HG03575 (cell line): ENCODE data around the gene TMEM108.

Experiments
- ATAC-seq: cut with Tn5 transposase; IDR thresholded peaks from one replicate; pipeline ENCODE4 v1.9.1; 2021; ENCODE audit not compliant: unreplicated experiment, insufficient number of reproducible peaks, low FRiP score; ENCODE audit errors: extremely low read depth

Gene TMEM108

DNA sequence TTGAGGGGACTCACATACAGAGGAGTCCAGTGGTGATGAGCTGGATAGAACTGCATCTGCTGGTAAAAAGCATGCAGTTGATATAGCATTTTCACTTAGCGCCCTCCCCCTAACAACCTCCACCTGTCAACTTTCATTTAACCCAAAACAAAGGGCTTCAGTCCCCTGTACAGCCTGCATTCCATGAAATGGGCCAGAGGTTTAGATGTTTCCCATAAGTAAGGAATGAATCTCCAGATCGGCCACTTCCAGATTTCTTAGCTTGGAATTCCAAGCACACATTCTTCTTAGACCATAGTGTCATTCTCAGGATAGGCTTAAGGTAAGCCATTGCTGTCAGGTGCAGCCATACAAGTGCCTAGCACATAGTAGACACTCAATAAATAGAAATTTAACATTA lies 328.7 kb downstream of the TMEM108 start:
- no peak for ATAC-seq

DNA sequence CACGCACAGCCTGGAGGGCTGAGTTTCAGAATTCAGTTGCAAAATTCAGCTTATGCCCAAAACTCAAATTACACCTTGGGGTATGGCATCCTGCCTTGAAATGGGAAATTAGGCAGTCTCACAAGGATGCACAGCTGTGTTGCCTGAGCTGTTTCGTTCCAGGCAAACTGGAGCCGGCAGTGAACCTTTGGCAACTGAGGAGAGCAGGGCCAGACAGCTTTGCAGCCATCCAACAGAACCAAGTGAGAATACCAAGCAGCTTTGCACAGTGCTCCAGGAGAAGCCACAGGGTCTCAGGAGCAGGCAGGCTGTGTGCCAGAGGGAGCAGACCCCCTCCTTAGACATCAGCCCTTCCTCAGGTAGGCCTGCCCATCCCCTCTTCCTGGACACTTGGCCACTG lies 329.2 kb downstream of the TMEM108 start:
- ATAC-seq, result no peak

DNA sequence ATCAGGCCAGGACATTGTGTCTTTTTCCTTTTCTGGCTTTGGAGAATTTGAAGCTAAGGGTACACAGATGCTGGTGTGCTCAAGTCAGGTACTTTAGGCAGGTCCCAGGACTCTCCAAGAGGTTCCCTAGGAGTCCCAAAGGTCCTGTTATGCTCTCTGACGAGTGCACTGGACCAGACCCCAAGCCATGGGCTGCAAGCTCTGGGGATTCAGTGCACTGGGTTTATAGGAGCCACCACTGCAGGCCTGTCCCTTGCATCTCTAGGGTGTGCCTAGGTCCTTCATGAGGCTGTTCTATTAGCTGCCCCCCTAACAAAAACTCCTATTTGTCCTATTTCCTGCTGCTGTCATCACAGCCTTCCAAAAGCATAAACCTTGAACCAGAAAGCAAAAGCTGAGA lies 329.8 kb downstream of the TMEM108 start:
- ATAC-seq, result no peak

DNA sequence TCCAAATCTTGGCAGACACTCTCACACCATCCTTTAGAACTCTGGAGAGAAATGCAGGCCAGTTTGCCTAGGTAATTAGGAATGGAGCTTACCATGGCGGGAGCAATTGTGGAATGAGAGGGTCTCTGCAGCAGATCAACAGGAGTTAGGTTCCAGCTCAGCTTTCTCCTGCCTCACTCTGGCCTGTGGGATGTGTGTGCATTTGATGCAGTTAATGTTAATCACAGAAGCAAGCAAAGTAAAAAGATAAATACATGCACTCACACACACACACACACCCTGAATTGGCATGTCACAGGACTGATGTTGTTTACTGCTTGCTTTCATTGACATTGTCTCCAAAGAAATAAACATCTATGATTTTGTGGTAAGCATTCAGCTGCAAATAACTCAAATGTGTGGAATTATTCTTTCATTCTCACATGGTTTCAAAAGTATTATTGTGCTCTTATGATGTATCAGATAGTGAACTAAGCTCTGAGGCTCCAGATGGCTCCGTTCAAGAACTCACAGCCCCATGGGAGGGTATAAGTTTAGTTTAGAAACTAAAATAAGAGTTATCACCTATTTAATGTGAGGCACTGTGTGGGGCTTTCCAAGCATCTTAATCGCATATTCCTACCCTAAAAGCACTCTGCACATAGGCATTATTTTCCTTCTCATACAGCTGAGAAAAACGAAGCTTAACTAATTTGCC lies 330.3 kb downstream of the TMEM108 start:
- no peak for ATAC-seq

DNA sequence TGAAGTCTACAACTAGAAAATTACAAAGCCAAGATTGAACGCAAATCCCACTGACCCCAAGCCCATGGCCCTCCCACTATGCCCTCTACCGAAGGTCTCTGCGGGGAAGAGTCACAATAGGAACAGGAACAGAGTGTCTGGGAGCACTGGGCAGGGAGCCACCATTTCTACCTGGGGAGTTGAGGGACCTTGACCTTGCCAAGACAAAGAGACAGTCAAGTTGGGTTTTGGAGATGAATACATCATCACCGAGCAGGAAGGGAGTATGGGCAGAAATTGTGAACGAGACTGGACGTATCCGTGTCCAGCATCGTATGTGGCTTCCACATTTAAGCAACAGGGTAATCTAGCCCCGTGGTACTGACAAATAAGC lies 330.9 kb downstream of the TMEM108 start:
- ATAC-seq, result no peak

DNA sequence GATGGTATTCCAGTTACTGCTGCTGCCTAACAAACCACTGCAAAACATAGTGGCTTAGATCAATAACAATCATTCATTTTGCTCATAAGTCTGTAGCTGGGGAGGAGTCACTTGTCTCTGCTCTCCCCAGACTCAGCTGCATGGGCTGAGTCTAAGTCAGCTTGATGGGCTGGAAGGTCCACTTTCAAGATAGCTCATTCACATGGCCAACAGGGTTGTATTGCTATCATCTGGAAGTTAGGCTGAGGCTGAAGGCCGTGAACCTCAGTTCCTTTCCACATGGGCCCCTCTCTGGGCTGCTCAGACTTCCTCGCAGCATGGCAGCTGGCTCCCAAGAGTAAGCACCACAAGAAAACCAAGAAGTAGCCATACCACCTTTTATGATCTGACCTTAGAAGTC lies 333.0 kb downstream of the TMEM108 start:
- ATAC-seq, result no peak

DNA sequence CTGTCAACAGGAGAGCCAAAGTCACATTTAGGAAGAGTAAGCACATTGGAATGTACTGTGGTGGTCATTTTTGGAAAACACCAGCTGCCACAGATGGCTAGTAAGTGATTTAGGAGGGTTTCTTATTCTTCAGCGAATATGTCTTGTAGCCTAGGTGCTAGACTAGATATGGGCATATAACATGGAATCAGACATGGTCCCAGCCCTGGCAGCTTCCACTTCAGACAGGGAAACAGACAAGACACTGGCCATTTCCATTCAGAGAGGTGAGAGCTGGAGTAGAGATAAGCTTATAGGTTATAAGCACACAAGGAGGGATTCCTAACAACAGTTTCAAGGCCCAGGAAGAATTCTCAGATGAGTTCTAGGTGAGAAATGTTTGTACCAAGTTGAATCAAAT lies 333.5 kb downstream of the TMEM108 start:
- no peak for ATAC-seq

DNA sequence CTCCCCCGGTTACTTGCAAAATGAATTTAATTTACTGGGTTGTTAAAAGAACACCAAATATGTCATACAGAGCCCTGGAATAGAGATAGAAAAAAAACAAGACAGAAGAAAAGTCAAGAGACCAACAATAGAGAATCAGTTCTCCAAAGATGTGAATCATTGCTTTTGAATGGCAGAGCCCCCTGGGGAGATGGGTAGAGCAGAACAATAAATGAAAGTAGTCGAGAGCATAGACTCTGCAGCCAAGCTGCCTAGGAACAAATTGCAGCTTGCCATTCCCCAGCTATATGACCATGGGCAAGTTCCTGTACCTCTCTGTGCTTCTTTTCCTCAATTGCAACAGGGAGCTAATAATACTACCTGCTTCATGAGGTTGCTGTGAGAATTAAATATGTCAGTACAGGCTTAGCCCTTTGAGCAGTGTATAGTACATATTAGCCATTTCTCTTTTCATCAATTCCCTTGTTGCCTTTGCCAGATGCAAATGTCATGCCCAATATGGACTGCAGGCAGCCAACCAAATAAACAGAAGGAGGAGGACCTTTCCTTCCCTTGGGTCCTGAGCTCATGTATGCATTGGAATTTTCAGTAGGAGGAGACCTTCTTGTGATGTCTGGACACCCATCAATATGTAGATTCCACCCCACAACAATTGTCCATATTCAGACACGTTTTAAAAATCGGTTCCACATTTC lies 336.7 kb downstream of the TMEM108 start:
- no peak for ATAC-seq

DNA sequence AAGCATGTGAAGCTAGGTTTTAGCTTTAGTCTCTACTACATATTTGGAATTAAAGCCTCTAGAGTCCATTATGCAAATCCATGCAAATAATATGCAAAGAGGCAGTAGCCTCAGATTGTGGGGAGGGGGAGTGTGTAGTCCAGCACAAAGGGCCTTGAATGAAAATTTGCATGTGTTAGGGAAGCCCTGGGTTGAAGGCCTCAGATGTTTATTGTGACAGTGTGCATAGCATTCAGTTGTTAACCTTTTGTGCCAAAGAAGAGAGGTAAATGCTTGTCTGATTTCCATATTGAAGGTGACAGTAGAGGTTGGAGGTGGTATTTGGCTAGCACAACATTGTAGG lies 337.2 kb downstream of the TMEM108 start:
- ATAC-seq, result no peak

DNA sequence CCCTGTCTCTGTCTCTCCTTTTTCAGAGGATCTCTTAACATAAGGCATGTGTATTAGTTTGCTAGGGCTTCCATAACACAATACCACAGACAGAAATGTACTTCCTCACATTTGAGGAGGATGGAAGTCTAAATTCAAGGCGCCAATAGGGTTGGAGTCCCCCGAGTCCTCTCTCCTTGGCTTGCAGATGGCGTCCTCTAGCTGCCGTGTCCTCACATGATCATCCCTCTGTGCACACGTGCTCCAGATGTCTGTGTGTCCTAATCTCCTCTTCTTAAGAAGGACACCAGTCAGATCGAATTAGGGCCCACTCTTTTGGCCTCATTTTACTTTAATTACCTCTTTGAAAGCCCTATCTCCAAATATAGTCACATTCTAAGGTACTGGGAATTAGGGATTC lies 338.6 kb downstream of the TMEM108 start:
- no peak for ATAC-seq

DNA sequence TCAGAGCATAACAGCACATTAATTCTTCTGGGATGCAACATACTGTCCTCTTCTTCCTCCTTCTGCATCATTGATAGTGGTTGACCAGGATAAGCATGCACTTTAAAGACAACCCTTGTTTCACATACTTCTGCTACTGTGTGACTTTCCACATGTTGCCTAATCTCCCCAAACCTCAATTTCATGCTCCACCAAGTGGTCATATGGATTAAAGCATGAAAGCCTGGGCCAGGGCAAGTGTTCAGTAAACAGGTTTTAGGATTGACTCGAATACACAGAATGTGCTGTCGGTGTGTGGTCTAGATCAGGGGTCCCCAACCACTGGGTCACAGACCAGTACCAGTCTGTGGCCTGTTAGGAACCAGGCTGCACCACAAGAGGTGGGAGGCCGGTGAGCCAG lies 339.2 kb downstream of the TMEM108 start:
- ATAC-seq, result no peak

DNA sequence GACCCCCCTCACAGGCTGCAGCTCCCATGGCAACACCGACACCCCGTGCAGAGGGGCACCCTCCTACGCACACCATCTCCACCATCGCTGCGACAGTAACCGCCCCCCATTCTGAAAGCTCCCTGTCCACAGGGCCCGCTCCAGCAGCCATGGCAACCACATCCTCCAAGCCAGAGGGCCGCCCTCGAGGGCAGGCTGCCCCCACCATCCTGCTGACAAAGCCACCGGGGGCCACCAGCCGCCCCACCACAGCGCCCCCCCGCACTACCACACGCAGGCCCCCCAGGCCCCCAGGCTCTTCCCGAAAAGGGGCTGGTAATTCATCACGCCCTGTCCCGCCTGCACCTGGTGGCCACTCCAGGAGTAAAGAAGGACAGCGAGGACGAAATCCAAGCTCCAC lies 341.7 kb downstream of the TMEM108 start:
- ATAC-seq, result no peak

DNA sequence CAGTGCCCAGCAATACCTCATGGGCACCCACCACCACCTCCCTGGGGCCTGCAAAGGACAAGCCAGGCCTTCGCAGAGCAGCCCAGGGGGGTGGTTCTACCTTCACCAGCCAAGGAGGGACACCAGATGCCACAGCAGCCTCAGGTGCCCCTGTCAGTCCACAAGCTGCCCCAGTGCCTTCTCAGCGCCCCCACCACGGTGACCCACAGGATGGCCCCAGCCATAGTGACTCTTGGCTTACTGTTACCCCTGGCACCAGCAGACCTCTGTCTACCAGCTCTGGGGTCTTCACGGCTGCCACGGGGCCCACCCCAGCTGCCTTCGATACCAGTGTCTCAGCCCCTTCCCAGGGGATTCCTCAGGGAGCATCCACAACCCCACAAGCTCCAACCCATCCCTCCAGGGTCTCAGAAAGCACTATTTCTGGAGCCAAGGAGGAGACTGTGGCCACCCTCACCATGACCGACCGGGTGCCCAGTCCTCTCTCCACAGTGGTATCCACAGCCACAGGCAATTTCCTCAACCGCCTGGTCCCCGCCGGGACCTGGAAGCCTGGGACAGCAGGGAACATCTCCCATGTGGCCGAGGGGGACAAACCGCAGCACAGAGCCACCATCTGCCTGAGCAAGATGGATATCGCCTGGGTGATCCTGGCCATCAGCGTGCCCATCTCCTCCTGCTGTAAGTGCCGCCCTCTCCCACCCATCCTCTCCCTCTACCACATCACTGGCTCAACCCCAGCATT lies 342.5 kb downstream of the TMEM108 start:
- no peak for ATAC-seq

DNA sequence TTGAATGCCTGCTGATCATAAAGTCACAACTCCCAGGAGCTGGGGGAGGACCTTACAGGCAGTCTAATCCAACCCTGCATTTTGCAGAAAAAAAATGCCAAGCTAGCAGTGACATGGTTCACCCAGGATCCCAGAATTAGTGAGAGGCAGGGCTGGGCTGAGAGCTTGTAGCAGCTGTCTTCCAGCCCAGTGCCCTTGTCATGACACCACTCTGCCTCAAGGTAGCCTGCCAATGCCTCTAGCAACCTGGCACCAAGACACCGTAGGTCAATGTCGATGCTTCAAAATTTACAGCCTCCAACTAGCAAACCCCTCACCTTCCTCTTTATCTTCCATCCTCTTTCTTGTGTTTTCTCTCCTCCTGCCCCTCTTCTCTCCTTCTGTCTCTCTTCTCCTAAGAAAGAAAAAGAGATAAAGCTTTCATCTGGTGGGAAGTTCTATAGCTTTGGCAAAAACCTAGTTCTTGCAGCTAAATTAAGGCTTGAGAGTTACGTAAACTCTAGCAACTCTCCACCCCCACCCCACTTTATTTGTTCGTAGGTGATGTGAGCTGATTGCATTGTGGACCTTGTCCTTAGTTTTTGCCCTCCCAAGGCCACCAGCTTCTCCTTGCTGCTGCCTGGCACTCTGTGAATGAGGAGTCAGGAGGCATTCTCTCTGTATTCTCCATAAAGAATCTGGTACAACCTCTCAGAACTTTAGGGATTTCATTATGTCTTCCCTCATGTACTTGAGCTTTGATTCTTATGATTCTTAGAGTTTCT lies 343.3 kb downstream of the TMEM108 start:
- ATAC-seq, result no peak

DNA sequence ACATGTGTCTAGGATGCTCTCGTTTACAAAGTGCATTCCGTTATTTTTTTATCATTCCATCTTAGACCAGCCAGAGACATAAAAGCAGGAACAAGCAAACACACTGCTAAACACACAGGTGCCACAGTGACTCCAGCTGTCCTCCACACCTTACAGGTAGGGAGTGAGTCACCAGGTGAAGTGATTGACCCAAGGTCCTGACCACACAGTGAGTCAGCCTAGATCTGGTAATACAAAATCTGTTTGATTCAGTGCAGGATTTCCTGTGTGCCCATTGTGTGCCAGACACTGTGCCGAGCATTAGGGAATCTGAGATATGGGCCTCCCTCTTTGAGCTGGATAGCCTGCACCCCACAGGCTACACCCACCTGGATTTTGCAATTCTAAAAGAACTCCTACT lies 345.0 kb downstream of the TMEM108 start:
- no peak for ATAC-seq

DNA sequence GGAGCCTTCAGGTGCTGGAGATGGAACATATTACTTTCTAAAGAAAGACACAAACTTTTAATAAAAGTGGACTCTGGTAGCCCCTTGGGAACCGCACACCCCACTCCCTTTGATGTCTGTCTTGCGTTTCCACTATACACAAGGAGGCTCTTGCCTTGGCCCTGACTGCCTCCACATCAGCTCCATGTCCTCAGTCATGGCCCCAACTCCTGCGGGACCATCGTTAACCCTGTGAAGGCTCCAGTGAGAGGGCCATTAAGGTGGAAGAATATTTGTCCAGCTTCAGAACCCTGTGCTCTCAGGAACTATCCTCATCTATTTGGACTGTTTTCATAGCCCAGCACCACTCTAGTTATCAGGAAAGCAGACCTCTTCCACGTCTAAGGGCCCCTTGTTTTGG lies 345.6 kb downstream of the TMEM108 start:
- no peak for ATAC-seq

DNA sequence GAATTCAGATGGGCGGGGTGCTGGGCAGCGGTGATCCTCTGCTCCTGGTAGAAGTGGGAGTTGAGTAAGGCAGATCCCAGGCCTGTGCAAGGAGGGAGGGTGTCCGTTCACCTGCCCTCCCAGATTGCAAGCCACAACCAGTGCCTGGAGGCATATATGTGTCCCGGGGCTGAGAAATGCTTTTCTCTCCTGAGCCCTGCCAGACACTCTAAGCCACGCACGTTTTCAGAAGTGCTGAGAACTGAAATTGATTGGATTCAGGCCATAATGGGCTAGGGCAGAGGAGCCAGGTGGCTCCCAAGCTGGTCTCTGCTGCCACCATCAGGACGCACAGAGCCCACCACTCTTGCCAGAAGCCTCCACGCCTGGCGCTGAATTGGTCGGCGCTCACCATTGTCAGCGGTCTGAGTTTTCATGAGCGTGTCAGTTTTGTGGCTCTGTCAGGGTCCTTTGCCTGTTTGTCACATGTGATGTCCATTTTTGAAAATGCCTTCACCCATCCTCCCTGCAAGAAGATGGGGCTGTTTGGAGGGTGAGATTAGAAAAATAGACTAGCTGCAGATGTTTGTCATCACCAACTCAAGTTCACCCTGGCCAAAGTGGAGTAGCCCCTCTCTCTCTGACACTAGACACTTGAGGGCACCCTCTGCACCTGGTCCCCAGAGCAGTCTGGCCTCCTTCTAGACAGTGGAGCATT lies 346.3 kb downstream of the TMEM108 start:
- ATAC-seq, result no peak

DNA sequence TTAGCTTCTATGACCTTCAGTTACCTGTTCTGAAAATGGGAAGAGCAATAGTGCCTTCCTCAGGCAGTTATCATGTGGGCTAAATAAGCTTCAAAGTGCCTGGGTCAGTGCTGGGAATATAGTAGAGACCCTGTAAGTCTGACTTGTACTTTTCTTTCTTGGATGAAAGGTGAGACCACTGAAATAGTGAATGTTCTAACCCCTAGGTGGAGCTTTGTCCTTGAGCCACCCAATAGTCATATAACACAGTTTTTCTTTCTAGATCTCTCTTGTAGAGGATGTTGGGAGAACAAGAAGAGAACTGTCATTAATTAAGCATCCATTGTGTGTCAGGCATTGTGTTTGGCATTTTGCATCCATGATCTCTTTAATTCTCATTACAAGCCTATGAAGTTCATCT lies 348.7 kb downstream of the TMEM108 start:
- ATAC-seq, result no peak

DNA sequence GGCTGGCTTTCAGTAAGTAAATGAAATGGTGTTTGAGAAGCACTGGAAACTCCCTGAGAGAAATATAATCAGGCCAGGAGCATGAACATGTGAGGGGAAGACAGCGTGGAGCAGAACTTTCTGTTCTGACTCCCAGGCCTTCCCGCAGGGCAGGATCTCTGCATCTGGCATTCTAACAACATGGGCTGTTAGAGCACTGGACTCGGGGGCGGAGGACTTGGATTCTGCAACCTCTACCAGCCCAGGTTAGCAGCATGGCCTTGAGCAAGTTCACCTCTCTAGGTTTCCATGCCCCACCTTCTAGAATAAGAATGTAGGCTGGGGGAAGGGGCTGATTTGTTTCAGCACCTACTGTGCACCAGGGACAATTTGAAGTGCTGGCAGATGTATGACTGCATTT lies 349.1 kb downstream of the TMEM108 start:
- no peak for ATAC-seq
